Left cardiac atrium (tissue), 4 donors: Measurements from ENCODE around the gene CENPU. TPM values are rescaled to one million over a fixed set of nuclear protein-coding genes. Genes with fewer than 3 reads are reported as not detected.
"Not testable (repeated sequence)": the region's sequence is repeated elsewhere in the genome, so short reads cannot be mapped to it uniquely, and the experiment has no call there.

Experiments
- ATAC-seq, 2 donors: fragments of 200-7000 bp; cut with Tn5 transposase; one replicate each; pipeline ENCODE4 v1.9.1; 2020; ENCODE audit warnings: mild to moderate bottlenecking in 2 of 2, moderate library complexity in 2 of 2
- DNase-seq: peaks from one replicate; pipeline ENCODE4 v3.0.0-alpha.2; 2020
- intact Hi-C, 2 donors: fragments of 100-400 bp; cut with DNase I; formaldehyde crosslinking; loops; one replicate each; pipeline versions ENCODE4 v1.14.1 to v1.15.1; 2022 to 2023
- total RNA-seq, 2 donors: library from RNA; stranded (reverse); fragmentation: NEBNext Ultra II Directional; extraction: Animal tissue kit (Norgen Biotek cat#: 25700); gene quantifications; one replicate each; pipeline ENCODE4 v1.2.1, GENCODE V29; 2021
- donor health status: DM: no; HTN: yes; CAD: no.
- donor health status: DM: no; HTN: yes; CAD: no; lungs with severe emphysema.
- donor health status: DM: yes; HTN: yes; CAD: no.
- donor health status: Dilated cardiomyopathy.

CENPU gene
- total RNA-seq, 2 donors from 2014 or later = 1.1 to 4.4 TPM

GRCh38 chr4:184675821-184676492 is 57.9 kb downstream of the CENPU start:
- ATAC-seq (no peak), DNase-seq (no peak)
- intact Hi-C loops = no loop called here

DNA sequence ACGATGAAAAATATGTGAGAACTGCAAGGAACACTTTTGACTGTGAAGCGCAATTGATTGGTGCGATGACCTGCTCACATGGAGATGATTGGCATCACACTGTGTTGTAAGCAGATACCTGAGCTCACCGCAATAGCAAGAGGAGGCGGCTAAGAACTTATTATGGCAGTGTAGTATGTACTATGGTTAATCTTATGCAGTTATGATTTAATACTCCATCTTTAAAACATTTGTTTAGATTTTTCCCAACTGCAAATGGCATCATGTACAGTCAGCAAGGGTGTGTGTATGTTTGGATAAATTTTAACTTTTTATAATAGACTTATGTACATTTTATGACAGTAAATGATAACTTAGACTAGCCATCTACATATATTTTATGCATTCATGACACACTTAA is 58.9 kb downstream of the CENPU start:
- DNase-seq (no peak), ATAC-seq (no peak)
- intact Hi-C loops = no loop called here

DNA sequence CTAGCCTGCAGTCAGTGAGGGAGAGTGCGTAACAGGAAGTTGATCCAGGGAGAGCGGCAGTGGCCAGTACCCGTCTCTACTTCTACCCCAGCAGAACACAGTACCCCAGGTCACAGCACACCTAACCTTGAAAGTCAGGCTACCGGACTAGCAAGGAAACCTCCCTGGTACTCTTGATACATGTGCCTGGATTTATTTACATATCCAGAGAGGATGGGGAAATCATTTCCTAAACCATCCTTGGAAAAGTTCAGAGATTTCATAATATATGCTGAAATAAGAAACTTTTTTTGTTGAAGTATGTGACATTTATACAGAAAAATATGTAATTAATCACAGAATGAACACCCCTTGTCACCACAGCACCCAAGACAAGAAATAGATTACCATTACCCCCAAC is 59.9 kb downstream of the CENPU start:
- DNase-seq (no peak), ATAC-seq (no peak)
- intact Hi-C loops = no loop called here

GRCh38 chr4:184672741-184673140 is 61.2 kb downstream of the CENPU start:
- DNase-seq (no peak), ATAC-seq (no peak)
- intact Hi-C loops = no loop called here

DNA sequence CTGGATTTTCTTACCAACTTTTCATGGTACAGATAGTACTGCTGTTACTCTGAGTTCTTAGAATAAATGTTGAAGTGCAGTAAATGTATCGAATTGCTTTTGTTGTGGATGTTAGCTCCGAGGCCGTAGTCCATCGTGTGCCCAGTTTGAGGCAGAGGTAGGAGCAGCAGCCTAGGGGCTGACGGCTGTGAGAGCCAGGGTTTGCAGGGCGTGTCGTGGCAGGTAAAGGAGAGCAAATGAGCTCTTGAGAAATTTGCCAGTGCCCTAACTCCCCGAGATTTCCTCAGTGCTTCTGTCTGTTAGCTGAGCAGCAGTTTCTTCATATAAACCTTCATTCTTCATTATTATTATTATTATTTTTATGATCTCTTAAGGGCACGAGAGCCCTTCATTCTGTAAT is 62.8 kb downstream of the CENPU start:
- DNase-seq = no peak
- ATAC-seq = no peak
- intact Hi-C loops = no loop called here

GRCh38 chr4:184669251-184669650 is 64.6 kb downstream of the CENPU start:
- ATAC-seq (no peak), DNase-seq (no peak)
- intact Hi-C loops = no loop called here

GRCh38 chr4:184668511-184669114 is 65.3 kb downstream of the CENPU start:
- ATAC-seq = no peak
- intact Hi-C loops = no loop called here
- no peak for DNase-seq

DNA sequence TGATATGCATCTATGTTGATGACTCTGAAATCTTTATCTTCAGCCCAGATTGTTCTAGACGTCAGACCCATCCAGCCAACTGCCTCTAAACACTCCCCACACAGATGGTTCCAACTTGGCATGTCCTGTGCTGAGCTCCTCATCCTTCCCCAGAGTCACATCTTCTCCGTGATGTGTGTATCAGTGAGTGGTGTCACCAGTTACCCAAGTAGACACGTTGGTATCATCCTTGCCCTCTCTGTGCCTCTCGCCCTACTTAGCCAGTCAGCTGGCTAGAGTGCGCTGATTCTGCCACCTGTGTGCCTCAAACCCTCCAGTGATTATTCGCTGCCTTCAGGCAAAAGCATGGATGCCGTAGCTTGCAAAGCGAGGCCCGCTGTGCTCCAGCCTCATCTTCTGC is 65.8 kb downstream of the CENPU start:
- no peak for ATAC-seq
- DNase-seq = no peak
- intact Hi-C loops = no loop called here

DNA sequence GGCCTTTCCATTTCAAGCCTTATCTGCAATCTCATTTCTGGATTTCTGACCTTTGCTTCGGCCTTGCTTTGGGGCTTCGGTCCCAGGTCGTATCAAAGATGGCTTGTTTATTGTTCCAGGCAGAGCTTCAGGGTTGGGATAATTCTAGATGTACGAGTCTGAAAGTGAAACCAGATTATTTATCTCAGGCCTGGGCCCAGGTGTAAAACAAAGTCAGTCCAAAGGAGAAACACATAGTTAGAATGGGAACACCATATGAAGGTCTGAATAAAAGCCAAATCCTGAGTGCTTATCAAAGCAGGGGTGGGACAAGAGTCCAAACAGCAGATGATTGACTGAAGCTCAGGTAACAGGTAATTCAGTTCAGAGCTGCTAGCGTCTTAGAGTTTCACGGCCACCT is 67.2 kb downstream of the CENPU start:
- ATAC-seq (no peak), DNase-seq (no peak)
- intact Hi-C loops = no loop called here

- intact Hi-C loops = no loop called here
- peak in 1 of 2 donors; percentile 81 for ATAC-seq
Measured at GRCh38 chr4:184664445-184665210, 69.3 kb downstream of the CENPU start.

GRCh38 chr4:184662236-184662635 is 71.7 kb downstream of the CENPU start:
- no peak for DNase-seq
- ATAC-seq = no peak
- intact Hi-C loops = no loop called here

More at GRCh38 chr4:184664445-184665210, 69.3 kb downstream of the CENPU start:
- DNase-seq = no peak

GRCh38 chr4:184660978-184661377 is 72.9 kb downstream of the CENPU start:
- intact Hi-C loops = no loop called here
- ATAC-seq = no peak

GRCh38 chr4:184657820-184658219 is 76.1 kb downstream of the CENPU start:
- ATAC-seq, DNase-seq: not testable (repeated sequence)
- intact Hi-C loops = loop anchor here in 1 of 2 donors (10.0 kb wide), 1 partner anchor 77 kb away; the partner anchor contains the start of gene CENPU

More at GRCh38 chr4:184660978-184661377, 72.9 kb downstream of the CENPU start:
- no peak for DNase-seq

DNA sequence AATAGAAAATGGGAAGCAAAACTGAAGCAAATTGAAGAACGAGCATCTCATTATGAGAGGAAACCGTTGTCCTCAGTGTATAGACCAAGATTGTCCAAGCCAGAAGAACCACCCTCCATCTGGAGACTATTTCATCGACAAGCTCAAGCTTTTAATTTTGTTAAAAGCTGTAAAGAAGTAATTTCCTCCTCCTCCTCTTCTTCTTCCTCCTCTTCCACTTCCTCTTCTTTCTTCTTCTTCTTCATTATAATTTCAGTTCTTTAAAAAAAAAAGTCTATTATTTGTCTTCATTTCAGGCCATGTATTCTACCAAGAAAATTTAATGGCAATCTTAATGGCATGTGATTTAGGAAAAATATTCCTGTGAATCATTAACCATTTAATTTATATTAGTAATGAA is 76.8 kb downstream of the CENPU start:
- DNase-seq (no peak), ATAC-seq (no peak)
- intact Hi-C loops = loop anchor here in 1 of 2 donors (10.0 kb wide), 1 partner anchor 78 kb away; the partner anchor contains the start of gene CENPU

- DNase-seq = no peak
- no peak for ATAC-seq
- intact Hi-C loops = loop anchor here in 1 of 2 donors (10.0 kb wide), 1 partner anchor 79 kb away; the partner anchor contains the start of gene CENPU
Measured at GRCh38 chr4:184655889-184656869, 77.7 kb downstream of the CENPU start.

DNA sequence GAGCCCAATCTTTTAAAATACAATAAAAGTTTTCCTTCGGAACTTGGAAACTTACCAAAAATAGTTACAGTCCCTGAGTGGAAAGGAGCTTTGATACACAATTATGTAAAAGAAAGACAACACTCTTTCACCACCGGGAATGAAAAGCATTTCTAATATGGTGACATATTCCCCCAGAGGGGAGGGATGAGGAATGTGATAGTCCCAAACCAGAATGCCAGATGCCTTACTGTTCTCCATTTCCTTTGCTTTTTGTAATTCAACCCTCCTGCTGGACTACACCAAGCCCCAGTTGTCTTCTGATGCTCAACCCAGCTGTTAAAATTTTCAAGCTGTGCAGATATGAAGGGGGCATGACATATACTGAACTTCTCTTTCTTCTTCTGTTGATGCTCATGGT is 80.2 kb downstream of the CENPU start:
- intact Hi-C loops = loop anchor here in 1 of 2 donors (10.0 kb wide), 1 partner anchor 81 kb away; the partner anchor contains the start of gene CENPU

DNA sequence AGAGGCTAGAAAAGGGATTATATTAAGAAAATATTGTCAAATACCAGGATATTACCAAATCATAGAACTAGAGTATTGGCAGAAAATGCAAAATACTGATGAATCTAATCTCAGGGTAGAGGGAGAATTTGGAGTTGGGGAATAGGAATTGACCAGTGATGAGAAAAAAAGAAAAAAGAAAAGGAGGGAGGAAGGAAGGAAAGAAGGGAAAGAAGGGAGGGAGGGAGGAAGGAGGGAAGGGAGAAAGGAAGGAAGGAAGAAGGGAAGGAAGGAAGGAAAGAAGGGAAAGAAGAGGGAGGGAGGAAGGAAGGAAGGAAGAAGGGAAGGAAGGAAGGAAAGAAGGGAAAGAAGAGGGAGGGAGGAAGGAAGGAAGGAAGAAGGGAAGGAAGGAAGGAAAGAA is 81.2 kb downstream of the CENPU start:
- not testable (repeated sequence) for DNase-seq, ATAC-seq
- intact Hi-C loops = loop anchor here in 1 of 2 donors (10.0 kb wide), 1 partner anchor 82 kb away; the partner anchor contains the start of gene CENPU

More for the DNA sequence above, 80.2 kb downstream of the CENPU start:
- DNase-seq (no peak), ATAC-seq (no peak)

- DNase-seq (no peak), ATAC-seq (no peak)
- intact Hi-C loops = loop anchor here in 1 of 2 donors (10.0 kb wide), 1 partner anchor 83 kb away; the partner anchor contains the start of gene CENPU
Measured at GRCh38 chr4:184651899-184652298, 82.0 kb downstream of the CENPU start.
